Karpas-422 (cell line): ENCODE data around the gene NUDT16L1. TPM values are rescaled to one million over a fixed set of nuclear protein-coding genes. Genes with fewer than 3 reads are reported as not detected.

Experiments used
- DNase-seq: peaks from one replicate; pipeline ENCODE4 v3.0.0-alpha.2; 2015
- H2AFZ ChIP-seq: fragments of 200-600 bp; sonication (generic); 2 replicates; pipeline ENCODE4 v1.6.1; 2014; ENCODE audit warnings: antibody characterized with exemption, low read length, mixed read lengths
- H3K27ac ChIP-seq: fragments of 200-600 bp; sonication (generic); 2 replicates; pipeline ENCODE4 v1.5.1; 2014; ENCODE audit warnings: mild to moderate bottlenecking, low read length, moderate library complexity
- H3K27me3 ChIP-seq: fragments of 200-600 bp; sonication (generic); 2 replicates; pipeline ENCODE4 v1.6.1; 2014; ENCODE audit warnings: low read length, mixed read lengths
- H3K36me3 ChIP-seq: fragments of 200-600 bp; sonication (generic); 2 replicates; pipeline ENCODE4 v1.6.1; 2014; ENCODE audit warnings: low read length, mixed read lengths; ENCODE audit not compliant: insufficient read depth
- H3K4me1 ChIP-seq: fragments of 200-600 bp; sonication (generic); 2 replicates; pipeline ENCODE4 v1.6.1; 2014; ENCODE audit warnings: mild to moderate bottlenecking, low read length, mixed read lengths
- H3K4me2 ChIP-seq: fragments of 200-600 bp; sonication (generic); 2 replicates; pipeline ENCODE4 v1.6.1; 2014; ENCODE audit warnings: low read length, low read depth, mild to moderate bottlenecking; ENCODE audit not compliant: poor library complexity, severe bottlenecking
- H3K4me3 ChIP-seq: fragments of 200-600 bp; sonication (generic); 2 replicates; pipeline ENCODE4 v1.5.1; 2014; ENCODE audit warnings: mild to moderate bottlenecking, antibody characterized with exemption, low read length, mixed read lengths
- H3K79me2 ChIP-seq: fragments of 200-600 bp; sonication (generic); 2 replicates; pipeline ENCODE4 v1.6.1; 2014; ENCODE audit warnings: mild to moderate bottlenecking, low read length, mixed read lengths
- H3K9ac ChIP-seq: fragments of 200-600 bp; sonication (generic); 2 replicates; pipeline ENCODE4 v1.6.0; 2014; ENCODE audit warnings: low read length
- H3K9me2 ChIP-seq: fragments of 200-600 bp; sonication (generic), shearing (Covaris generic); replicated peaks from 2 replicates; pipeline ENCODE4 v1.6.0; 2014; ENCODE audit warnings: mild to moderate bottlenecking, low read length, moderate library complexity; ENCODE audit not compliant: insufficient read depth
- H3K9me3 ChIP-seq: fragments of 300-700, 200-600 bp; sonication (generic); 2 replicates; pipeline ENCODE4 v1.6.1; 2014; ENCODE audit warnings: low read length, mixed read lengths
- H4K20me1 ChIP-seq: fragments of 200-600 bp; sonication (generic); 2 replicates; pipeline ENCODE4 v1.6.1; 2014; ENCODE audit warnings: mild to moderate bottlenecking, antibody characterized with exemption, low read length, low read depth; ENCODE audit not compliant: insufficient read depth
- total RNA-seq: library from RNA; depleted of rRNA; stranded (reverse); fragments of >200 nt; shearing (Covaris generic); gene quantifications from 2 replicates; pipeline ENCODE4 v1.2.3, GENCODE V29; 2014; ENCODE audit warnings: low replicate concordance

Gene NUDT16L1
- total RNA-seq, 1 experiment from 2014 or later = 24.0 TPM

GRCh38 chr16:4668313-4668960 lies 24.9 kb upstream of the NUDT16L1 start:
- Histone ChIP-seq H3K4me1 (no peaks in the 10 kb centered on the region), H2AFZ (no peak overlapping the region), H3K36me3 (peaks cover 14% of the 10 kb centered on the region; the same call in 1 of the 2 replicates), H3K4me3 (no peak overlapping the region), H3K4me2 (no peak overlapping the region), H4K20me1 (no peaks in the 10 kb centered on the region), H3K9ac (no peak overlapping the region), H3K27me3 (no peaks in the 10 kb centered on the region), H3K9me3 (no peaks in the 10 kb centered on the region), H3K79me2 (no peaks in the 10 kb centered on the region), H3K9me2 (no peaks in the 10 kb centered on the region), H3K27ac (no peak overlapping the region)
- no peak for DNase-seq

GRCh38 chr16:4673387-4674046 lies 19.8 kb upstream of the NUDT16L1 start:
- Histone ChIP-seq H2AFZ (no peak overlapping the region), H3K79me2 (no peaks in the 10 kb centered on the region), H3K4me2 (no peak overlapping the region), H3K9me3 (no peaks in the 10 kb centered on the region), H3K27ac (no peak overlapping the region), H3K27me3 (no peaks in the 10 kb centered on the region), H3K9ac (no peak overlapping the region), H3K9me2 (no peaks in the 10 kb centered on the region), H3K4me3 (no peak overlapping the region), H4K20me1 (no peaks in the 10 kb centered on the region), H3K4me1 (no peaks in the 10 kb centered on the region), H3K36me3 (peaks cover 5% of the 10 kb centered on the region; the same call in 1 of the 2 replicates)
- no peak for DNase-seq

- H3K4me1 ChIP-seq = no peaks in the 10 kb centered on the region
- H3K4me3 ChIP-seq = no peak overlapping the region
- no peaks in the 10 kb centered on the region for H3K79me2 ChIP-seq
- H3K4me2 ChIP-seq = no peak overlapping the region
- H3K36me3 ChIP-seq = no peaks in the 10 kb centered on the region
- no peaks in the 10 kb centered on the region for H3K27me3 ChIP-seq
- no peaks in the 10 kb centered on the region for H3K9me3 ChIP-seq
- H2AFZ ChIP-seq = no peak overlapping the region
- H3K9ac ChIP-seq = no peak overlapping the region
- no peak for DNase-seq
- H3K9me2 ChIP-seq = no peaks in the 10 kb centered on the region
- no peak overlapping the region for H3K27ac ChIP-seq
- no peaks in the 10 kb centered on the region for H4K20me1 ChIP-seq
Observed at GRCh38 chr16:4674926-4675530, 18.3 kb upstream of the NUDT16L1 start.

- no peaks in the 10 kb centered on the region for H3K9me2 ChIP-seq
- no peak overlapping the region for H3K9ac ChIP-seq
- H3K36me3 ChIP-seq = no peaks in the 10 kb centered on the region
- DNase-seq = no peak
- H3K9me3 ChIP-seq = no peaks in the 10 kb centered on the region
- H3K4me3 ChIP-seq = no peak overlapping the region
- no peak overlapping the region for H2AFZ ChIP-seq
- H3K79me2 ChIP-seq = no peaks in the 10 kb centered on the region
- H3K4me2 ChIP-seq = no peak overlapping the region
- H3K4me1 ChIP-seq = no peaks in the 10 kb centered on the region
- H4K20me1 ChIP-seq = no peaks in the 10 kb centered on the region
- H3K27ac ChIP-seq = no peak overlapping the region
- H3K27me3 ChIP-seq = no peaks in the 10 kb centered on the region
Observed at GRCh38 chr16:4675864-4676786, 17.2 kb upstream of the NUDT16L1 start.

GRCh38 chr16:4676831-4677230 lies 16.5 kb upstream of the NUDT16L1 start:
- Histone ChIP-seq H3K4me1 (no peaks in the 10 kb centered on the region), H3K79me2 (no peaks in the 10 kb centered on the region), H4K20me1 (no peaks in the 10 kb centered on the region), H3K9me2 (no peaks in the 10 kb centered on the region), H3K9me3 (no peaks in the 10 kb centered on the region), H3K4me3 (no peak overlapping the region), H3K27ac (no peak overlapping the region), H2AFZ (no peak overlapping the region), H3K27me3 (no peaks in the 10 kb centered on the region), H3K4me2 (no peak overlapping the region), H3K36me3 (no peaks in the 10 kb centered on the region), H3K9ac (no peak overlapping the region)
- DNase-seq = no peak

GRCh38 chr16:4677390-4677789 lies 16.0 kb upstream of the NUDT16L1 start:
- H3K4me1 ChIP-seq = no peaks in the 10 kb centered on the region
- H3K4me2 ChIP-seq = no peak overlapping the region
- H3K79me2 ChIP-seq = no peaks in the 10 kb centered on the region
- H4K20me1 ChIP-seq = no peaks in the 10 kb centered on the region
- H3K27me3 ChIP-seq = no peaks in the 10 kb centered on the region
- H3K4me3 ChIP-seq = no peak overlapping the region
- H3K9me2 ChIP-seq = no peaks in the 10 kb centered on the region
- H2AFZ ChIP-seq = no peak overlapping the region
- no peak for DNase-seq
- H3K9ac ChIP-seq = no peak overlapping the region
- no peaks in the 10 kb centered on the region for H3K36me3 ChIP-seq
- H3K9me3 ChIP-seq = no peaks in the 10 kb centered on the region
- no peak overlapping the region for H3K27ac ChIP-seq

- no peak for DNase-seq
- H3K27me3 ChIP-seq = no peaks in the 10 kb centered on the region
- H3K36me3 ChIP-seq = no peaks in the 10 kb centered on the region
- no peaks in the 10 kb centered on the region for H3K4me1 ChIP-seq
- H2AFZ ChIP-seq = no peak overlapping the region
- no peak overlapping the region for H3K4me3 ChIP-seq
- no peak overlapping the region for H3K27ac ChIP-seq
- H4K20me1 ChIP-seq = no peaks in the 10 kb centered on the region
- no peak overlapping the region for H3K9ac ChIP-seq
- no peaks in the 10 kb centered on the region for H3K9me2 ChIP-seq
- H3K9me3 ChIP-seq = no peaks in the 10 kb centered on the region
- no peaks in the 10 kb centered on the region for H3K79me2 ChIP-seq
- H3K4me2 ChIP-seq = no peak overlapping the region
Observed at GRCh38 chr16:4677994-4678393, 15.4 kb upstream of the NUDT16L1 start.

GRCh38 chr16:4678596-4678995 lies 14.8 kb upstream of the NUDT16L1 start:
- DNase-seq = no peak
- Histone ChIP-seq H3K9me3 (no peaks in the 10 kb centered on the region), H3K27me3 (no peaks in the 10 kb centered on the region), H4K20me1 (no peaks in the 10 kb centered on the region), H3K4me2 (no peak overlapping the region), H2AFZ (no peak overlapping the region), H3K4me3 (no peak overlapping the region), H3K4me1 (no peaks in the 10 kb centered on the region), H3K9ac (no peak overlapping the region), H3K36me3 (no peaks in the 10 kb centered on the region), H3K27ac (no peak overlapping the region), H3K79me2 (no peaks in the 10 kb centered on the region), H3K9me2 (no peaks in the 10 kb centered on the region)
